NCI-H1417 (cell line): ENCODE measurements around the gene RAB39A.
"Not testable (repeated sequence)": the region's sequence is repeated elsewhere in the genome, so short reads cannot be mapped to it uniquely, and the experiment has no call there.

Experiments used
- DNase-seq, 3 experiments: peaks; one replicate each; lab custom pipeline; 2025; lab: John Stamatoyannopoulos, UW

The RAB39A gene, protein sequence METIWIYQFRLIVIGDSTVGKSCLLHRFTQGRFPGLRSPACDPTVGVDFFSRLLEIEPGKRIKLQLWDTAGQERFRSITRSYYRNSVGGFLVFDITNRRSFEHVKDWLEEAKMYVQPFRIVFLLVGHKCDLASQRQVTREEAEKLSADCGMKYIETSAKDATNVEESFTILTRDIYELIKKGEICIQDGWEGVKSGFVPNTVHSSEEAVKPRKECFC

DNA sequence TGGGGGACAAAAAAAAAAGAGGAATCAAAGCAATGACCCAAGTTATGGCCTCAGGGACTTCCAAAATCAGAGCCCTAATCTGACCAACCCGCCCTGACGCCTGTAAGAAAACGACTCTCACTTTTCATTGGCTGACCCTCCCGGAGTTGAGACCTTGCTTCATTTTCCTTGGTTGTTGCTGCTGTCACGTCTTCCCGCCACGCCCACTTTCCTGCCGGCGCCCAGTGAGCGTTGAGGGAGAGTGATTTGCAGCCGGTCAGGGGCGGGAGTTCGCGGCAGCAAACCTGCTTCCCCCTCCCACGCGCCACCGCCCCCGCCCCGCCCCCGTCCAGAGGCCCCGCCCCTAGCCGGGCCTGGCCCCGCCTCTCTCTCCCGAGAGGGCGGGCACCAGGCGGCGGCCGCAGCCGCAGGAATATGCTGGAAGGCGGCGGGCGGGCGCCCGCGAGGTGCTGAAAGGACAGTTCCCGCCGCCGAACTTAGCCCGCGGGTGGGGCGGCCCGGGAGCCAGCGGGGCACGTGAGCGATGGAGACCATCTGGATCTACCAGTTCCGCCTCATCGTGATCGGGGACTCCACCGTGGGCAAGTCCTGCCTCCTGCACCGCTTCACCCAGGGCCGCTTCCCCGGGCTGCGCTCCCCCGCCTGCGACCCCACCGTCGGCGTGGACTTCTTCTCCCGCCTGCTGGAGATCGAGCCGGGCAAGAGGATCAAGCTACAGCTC is at the start of gene RAB39A:
Gene RAB39A, plus strand, starts transcription at position 403 of the 721 bp plus-strand sequence. Its CDS starts 121 bp downstream, at position 524.
- peak; percentile 96 to 99 (median 97) for DNase-seq

DNA sequence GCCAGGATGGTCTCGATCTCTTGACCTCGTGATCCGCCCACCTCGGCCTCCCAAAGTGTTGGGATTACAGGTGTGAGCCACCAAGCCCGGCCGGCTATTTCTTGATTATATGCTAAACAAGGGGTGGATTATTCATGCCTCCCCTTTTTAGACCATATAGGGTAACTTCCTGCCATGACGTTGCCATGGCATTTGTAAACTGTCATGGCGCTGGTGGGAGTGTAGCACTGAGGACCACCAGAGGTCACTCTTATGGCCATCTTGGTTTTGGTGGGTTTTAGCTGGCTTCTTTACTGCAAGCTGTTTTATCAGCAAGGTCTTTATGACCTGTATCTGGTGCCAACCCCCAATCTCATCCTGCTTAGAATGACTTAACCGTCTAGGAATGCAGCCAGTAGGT is 46.8 kb upstream of the RAB39A start:
- not testable (repeated sequence) for DNase-seq

DNA sequence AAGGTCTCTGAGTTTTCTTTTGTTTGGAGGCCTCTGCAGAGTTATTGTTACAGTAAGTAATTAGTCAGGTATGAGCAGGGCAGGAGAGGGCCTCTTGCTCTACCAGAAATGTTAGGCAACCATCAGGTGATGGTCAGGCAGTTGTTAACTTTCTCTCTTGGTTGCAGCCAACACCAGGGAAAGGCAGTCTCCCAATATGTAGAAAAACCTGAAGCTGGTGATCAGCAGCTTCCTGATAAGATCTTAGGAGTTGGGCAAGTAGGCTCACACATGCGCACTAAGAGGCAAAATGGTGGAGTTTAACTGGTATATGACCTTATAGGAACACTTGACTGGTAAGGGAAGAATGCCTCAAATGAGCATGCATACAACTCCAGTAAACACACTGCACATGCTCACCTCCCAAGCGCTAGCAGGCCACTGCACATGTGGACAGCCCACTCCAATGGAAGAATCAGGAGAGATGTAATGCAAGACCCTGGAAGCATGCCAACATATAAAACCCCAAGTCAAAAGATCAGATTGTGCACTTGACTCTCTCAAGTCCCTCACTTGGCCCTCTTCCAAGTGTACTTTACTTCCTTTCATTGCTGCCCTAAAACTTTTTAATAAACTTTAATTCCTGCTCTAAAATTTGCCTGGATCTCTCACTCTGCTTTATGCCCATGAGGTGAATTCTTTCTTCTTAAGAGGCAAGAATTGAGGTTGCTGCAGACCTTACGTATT is 46.0 kb upstream of the RAB39A start:
- no peak for DNase-seq

DNA sequence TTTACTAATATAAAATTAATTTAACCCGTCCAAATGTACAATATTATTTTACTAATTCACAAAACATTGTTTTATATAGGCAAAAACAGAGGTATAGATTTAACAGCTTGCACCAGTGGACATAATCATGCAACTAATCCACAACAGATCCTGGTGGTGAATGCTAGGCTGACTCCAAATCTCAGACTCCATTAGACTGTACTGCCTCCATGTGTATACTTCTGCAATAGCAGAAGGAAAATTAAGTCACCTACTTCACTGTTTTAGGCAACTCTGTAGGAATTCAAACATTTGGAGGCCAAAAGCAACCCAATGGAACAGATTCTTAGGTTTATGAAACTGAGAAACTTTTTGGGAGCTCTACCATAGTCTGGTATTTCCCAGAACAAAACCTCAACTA is 30.0 kb upstream of the RAB39A start:
- DNase-seq = peak in 1 of 3 experiments; percentile 55

DNA sequence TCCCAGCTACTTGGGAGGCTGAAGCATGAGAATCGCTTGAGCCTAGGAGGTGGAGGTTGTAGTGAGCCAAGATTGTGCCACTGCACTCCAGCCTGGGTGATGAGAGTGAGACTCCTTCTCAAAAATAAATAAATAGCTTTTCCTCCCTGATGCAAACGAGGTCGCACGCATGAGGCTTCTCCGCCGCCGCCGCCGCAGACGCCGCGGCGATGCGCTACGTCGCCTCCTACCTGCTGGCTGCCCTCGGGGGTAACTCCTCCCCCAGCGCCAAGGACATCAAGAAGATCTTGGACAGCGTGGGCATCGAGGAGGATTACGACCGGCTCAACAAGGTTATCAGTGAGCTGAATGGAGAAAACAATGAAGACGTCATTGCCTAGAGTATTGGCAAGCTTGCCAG is 20.0 kb upstream of the RAB39A start:
- DNase-seq = no peak

DNA sequence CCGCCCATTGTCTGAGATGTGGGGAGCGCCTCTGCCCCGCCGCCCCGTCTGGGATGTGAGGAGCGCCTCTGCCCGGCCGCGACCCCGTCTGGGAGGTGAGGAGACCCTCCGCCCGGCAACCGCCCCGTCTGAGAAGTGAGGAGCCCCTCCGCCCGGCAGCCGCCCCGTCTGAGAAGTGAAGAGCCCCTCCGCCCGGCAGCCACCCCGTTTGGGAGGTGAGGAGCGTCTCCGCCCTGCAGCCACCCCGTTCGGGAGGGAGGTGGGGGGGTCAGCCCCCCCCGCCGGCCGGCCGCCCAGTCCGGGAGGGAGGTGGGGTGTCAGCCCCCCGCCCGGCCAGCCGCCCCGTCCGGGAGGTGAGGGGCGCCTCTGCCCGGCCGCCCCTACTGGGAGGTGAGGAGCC is 15.8 kb upstream of the RAB39A start:
- not testable (repeated sequence) for DNase-seq

DNA sequence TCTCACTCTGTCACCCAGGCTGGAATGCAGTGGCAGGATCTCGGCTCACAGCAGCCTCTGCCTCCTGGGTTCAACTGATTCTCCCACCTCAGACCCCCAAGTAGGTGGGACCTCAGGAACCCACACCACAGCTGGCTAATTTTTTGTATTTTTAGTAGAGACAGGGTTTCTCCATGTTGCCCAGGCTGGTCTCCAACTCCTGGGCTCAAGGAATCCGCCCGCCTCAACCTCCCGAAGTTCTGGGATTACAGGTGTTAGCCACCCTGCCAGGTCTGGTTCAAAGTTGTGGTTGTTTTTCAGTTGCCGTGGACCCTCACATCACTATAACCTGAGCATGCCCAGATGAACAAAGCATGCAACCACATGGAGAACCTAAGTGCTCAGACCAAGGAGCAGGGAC is 13.0 kb upstream of the RAB39A start:
- DNase-seq = no peak

DNA sequence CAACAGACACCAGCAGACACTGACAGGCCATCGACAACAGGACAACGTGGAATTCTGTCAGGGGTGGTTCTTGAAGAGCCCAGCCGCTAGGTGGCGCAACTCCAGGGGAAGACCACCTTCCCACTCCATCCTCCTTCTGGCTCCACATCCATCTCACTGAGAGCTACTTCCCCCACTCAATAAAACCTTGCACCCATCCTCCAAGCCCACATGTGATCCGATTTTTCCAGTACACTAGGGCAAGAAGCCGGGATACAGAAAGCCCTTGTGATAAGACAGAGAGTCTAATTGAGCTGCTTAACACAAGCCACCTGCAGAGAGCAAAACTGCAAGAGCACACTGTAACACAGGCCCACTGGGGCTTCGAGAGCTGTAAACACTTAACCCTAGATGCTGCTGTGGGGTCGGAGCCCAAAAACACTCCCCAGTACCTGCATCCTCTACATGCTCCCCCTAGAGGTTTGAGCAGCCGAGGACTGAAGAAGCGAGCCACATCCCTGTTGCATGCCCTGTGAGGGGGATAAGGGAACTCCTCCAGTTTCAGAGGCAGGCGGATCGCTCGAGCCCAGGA is 11.5 kb upstream of the RAB39A start:
- DNase-seq = peak in 1 of 3 experiments; percentile 50

DNA sequence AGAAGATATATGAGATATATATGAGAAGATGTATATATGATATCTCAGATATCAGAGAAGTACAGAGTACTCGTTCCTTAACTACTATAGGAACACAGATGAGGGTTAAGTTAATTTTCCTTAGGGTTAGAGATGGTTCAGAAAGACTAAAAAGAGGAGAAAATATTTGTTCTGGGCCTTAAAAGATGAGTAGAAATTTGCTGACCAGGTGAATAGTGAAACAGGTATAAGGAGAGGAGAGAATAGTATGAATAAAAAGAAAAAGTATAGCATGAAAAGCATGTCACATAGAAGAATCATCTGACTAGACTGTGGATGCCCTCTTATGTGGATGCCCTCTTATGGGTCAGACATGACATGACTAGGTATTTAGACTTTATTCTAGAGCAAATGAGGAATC is 6.3 kb upstream of the RAB39A start:
- no peak for DNase-seq

DNA sequence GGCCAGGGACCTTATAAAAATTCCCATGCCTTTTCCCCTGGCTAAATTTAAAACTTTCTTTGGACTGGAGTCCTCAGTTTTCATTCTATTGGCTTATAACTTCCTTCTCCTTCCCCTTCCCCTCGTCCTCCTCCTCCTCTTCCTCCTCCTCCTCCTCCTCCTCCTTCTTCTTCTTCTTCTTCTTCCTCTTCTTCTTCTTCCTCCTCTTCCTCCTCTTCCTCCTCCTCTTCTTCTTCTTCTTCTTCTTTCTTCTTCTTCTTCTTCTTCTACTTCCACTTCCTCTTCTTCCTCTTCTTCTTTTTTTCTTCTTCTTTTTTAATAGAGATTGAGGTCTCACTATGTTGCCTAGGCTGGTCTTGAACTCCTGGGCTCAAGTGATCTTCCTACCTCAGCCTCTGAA is 4.7 kb upstream of the RAB39A start:
- not testable (repeated sequence) for DNase-seq

DNA sequence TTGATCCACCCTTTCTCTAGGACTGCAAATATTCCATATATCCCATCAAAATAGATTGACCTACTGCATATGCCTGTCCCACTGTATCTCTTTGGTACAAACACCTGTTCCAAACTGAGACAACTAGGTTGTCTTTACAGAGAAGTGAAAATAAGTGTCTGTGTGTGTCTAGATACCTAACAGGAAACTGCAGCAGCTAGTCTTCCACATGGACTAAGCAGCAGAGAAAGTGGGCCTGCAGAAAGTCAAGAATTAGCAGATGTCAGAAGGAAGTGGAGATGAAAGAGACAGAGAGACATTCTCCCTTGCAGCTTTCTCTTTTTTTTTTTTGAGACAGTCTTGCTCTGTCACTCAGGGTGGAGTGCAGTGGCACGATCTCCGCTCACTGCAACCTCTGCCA is 3.9 kb upstream of the RAB39A start:
- DNase-seq = no peak

DNA sequence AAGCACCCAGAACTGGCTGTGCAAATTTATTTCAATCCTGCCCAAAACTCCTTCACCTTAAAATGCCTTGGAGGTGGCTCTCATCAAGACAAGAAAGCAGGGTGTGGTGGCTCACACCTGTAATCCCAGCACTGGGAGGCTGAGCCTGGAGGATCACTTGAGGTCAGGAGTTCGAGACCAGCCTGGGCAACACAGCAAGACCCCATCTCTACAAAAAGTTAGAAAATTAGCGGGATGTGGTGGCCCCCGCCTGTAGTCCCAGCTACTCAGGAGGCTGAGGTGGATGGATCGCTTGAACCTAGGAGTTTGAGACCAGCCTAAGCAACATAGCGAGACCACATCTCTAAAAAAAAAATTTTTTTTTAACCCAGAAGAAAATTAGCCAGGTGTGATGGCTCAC is 689 bp upstream of the RAB39A start:
- no peak for DNase-seq

DNA sequence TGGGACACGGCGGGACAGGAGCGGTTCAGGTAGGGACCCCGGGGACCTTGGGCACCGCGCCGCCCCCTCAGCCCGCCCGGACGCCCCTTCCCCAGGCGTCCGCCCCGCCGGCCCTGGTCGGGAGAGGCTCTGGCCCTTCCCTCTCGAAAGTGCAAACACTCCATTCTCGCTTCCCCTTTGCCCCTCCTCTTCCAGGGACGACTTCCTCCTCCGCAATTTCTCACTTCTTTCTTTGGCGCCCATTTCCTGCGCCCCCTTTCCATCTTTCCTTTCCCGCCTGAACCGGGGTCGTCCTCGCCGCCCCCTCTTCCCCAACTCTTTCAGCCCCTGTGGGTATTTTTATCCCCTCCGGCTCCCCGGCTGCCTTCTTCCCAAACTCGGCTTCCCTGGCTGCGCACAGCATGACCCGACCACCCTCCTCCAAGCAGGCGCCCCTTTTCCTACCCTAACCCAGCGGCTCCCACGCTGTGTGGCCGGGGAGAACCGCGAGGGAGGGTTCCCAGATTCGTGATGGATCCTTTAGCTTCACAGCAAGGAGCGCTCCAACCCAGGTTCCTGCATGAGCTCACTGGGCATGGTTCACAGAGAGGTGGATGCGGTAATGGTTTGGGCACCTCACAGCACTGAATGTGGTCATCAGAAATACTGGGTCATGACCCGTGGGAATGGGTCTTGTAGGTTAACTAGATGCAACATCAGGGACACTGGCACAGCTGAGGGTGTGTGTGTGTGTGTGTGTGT is 689 bp downstream of the RAB39A start:
- peak; percentile 54 to 89 (median 86) for DNase-seq

DNA sequence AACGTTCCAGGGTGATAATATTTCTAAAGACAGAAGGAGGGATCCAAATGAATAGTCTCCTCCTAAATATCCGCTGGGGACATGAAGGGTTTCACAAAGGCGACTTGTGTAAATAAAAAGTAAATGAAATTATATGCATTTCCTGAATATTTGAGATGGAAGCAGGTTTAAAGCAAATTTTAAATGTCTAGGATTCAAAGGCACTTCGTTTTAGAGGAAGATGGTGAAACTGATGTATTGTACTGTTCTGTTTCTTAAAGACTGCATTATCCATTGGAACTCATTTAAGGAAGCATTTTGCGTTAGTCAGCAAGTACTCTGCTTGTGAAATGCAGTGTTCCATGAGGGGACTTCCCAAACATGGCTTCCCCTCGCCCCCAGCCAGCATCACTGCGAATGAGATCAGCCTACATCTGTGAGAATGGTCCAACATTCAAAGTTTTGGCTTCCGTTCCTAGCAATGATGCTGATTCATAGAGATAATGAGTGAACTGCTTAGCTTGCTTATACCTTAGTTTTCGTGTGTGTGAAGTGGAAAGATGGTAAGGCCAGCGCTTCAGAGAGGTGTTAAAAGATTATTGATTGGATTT is 1.5 kb downstream of the RAB39A start:
- DNase-seq = peak in 1 of 3 experiments; percentile 55

DNA sequence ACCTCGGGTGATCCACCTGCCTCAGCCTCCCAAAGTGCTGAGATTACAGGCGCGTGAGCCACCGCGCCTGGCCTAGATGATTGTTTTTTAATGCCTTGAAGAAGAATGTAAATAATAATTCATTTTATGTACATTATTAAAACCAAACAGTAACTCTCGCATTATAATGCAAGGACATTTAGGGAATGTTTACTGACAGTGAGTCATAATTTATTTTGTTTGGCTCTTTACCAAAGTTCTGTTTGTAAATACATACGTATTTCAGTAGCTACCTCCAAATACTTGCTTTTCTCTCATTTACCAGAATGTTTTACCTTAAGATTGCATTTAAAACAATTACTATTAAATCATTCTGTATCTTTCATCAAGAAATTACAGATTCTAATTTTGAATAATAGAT is 3.0 kb downstream of the RAB39A start:
- DNase-seq = peak in 1 of 3 experiments; percentile 32

DNA sequence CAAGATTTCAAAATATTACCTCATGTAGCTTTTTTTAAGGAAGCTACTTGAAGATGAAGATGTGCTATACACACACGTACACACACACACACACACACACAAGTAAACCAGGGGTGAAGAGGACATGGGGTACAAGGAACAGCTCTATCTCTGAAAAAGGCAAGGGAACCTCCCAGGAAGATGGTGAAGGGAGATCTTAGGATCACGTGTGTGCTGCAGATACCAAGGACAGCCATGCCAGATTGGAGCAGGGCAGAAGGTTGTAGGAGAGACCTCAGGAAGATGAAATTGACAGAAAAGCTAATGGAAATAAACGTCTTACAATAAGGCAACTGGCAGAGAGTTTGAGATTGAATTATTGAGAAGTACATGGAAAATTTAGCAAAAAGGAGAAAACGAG is 19.7 kb downstream of the RAB39A start:
- DNase-seq = no peak

DNA sequence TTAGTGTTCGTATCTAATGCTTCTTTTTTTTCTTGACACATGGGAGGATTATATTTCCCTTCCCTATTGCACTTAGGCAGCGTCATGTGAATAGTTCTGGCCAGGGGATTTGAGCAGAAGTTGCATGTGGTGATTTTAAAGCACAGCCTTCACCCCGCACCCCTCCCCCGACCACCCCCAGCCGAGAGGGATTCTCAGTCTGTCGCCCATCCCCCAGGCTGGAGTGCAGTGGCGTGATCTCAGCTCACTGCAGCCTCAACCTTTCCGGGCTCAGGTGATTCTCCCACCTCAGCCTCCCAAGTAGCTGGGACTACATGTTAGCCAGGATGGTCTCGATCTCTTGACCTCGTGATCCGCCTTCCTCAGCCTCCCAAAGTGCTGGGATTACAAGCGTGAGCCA is 20.1 kb downstream of the RAB39A start:
- not testable (repeated sequence) for DNase-seq

DNA sequence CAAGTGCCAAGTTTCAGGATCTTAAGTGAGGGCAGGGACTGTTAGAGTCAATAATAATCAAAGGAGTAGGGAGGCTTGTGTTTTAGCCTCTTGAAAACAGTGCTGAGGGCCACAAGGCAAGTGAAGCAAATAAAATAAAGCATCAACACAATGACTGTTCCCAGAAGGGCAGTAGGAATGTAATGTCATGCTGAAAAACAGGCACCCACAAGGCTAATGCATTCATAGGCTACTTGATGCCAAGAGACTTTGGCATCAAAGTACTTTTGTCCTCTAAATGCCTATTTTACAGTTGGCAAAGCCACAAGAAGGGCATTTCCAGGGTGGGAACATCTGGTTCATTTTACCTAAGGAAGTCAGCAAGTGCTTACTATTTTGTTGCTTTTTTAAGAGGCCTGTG is 22.9 kb downstream of the RAB39A start:
- DNase-seq = no peak

DNA sequence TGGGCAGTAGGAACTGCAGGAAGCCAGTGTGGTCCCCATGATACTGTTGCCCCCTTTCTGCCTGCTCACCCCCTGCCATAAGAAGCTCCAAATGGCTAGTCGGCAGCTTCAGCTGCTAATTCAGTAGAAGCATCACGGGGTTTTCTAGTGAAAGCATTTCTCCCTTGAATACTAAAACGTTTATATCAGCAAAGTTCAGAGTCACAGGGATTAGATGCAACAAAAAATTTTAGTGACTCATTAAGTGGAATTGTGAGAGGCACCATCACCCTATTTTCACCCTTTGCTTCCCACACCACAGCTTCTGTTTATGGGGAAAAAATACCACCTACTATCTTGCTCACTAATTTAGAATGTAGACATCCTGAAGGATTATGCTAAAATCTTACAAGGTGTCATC is 25.2 kb downstream of the RAB39A start:
- no peak for DNase-seq

DNA sequence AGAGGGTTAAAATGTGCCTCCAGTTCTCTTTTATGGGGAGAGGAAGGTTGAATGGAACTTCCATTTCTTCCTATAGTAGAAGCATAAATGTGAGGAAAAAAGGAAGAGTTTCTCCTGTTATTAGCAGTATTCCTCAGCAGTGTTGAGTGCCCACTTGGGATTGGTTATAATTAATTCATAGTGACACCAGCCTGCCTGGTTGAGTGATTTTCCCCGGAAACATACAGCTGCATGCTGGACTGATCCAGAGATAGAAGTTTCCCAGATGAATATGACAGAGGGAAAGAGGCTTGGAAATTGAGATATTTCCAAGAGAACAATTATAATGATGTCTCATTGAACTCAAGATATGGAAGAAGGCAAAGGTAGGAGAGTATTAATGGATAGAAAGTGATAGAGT is 28.3 kb downstream of the RAB39A start:
- DNase-seq = no peak

DNA sequence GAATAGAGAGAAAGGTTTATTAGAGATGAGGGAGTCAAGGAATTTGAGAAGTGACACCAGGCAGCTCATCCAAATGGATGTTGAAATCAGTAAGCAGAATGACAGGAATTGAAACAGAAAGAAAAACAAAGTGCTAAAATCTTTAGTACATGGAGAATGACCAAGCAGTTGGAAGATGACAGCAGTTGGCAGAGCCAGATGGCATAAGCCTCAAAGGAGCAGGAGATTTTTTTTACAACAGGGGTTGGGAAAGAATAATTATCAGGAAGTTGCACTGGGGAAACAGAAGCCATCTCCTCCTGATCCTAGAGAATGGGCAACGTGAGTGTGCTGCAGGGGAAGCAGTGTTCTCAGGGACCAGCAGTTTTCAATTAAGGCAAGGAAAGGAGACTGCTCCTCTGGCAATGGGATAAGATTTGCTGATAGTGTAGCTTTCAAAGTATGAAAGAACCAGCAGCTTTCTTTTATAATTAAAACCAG is 28.9 kb downstream of the RAB39A start:
- no peak for DNase-seq
